ENCODE results near the gene SMYD3. TPM values are rescaled to one million over a fixed set of nuclear protein-coding genes. Genes with fewer than 3 reads are reported as not detected.
"Not testable (repeated sequence)": the region's sequence is repeated elsewhere in the genome, so short reads cannot be mapped to it uniquely, and the experiment has no call there.

Gene SMYD3
- total and polyA plus RNA-seq, 2 of the 4 experiments (the other 2 are of a cell fraction), result 26.5 to 37.6 TPM

DNA sequence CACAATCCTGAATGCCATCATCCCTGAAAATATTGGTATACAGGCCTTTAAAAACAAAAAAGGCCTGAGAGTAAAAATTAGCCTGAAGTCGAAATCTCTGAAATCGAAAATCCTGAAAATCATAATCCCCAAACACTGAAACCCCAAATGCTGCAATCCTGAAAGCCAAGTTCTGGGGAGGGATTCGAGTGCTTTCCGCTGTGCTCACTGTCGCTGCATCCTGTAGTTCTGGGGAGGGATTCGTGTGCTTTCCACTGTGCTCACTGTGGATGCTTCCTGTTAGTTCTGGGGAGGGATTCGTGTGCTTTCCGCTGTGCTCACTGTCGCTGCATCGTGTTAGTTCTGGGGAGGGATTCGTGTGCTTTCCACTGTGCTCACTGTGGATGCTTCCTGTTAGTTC, 435.5 kb downstream of the SMYD3 start:
- H2BK5ac ChIP-seq (ENCODE audit: low read depth, low read length, poor library complexity, severe bottlenecking); H3K14ac ChIP-seq (replicated peaks; ENCODE audit: low read depth, low read length); ATAC-seq (ENCODE audit: low read depth); H3K9me1 ChIP-seq (ENCODE audit: insufficient read depth, low read length); H4K91ac ChIP-seq (ENCODE audit: insufficient read depth, low read depth, low read length); H3K9me3 ChIP-seq (ENCODE audit: control insufficient read depth, insufficient read depth, low read length); H3K27me3 ChIP-seq (ENCODE audit: control insufficient read depth, insufficient read depth, low read length); H2AK9ac ChIP-seq (replicated peaks; ENCODE audit: low read depth, low read length, poor library complexity); H2BK20ac ChIP-seq (ENCODE audit: low read depth, low read length); H2BK15ac ChIP-seq (ENCODE audit: low read depth, low read length); BruUV-seq (replicated peaks); H3K23ac ChIP-seq (ENCODE audit: low read depth, low read length); POLR2A ChIA-PET (ENCODE audit: unreplicated experiment); H3K4me2 ChIP-seq (ENCODE audit: low read depth, low read length); H3K9ac ChIP-seq (ENCODE audit: low read depth, low read length); H3K4me3 ChIP-seq (ENCODE audit: insufficient read depth, low read depth, low read length); H2AK5ac ChIP-seq (ENCODE audit: low read depth, low read length); H3K27ac ChIP-seq (ENCODE audit: insufficient read depth, low read length); H3K36me3 ChIP-seq (ENCODE audit: control insufficient read depth, insufficient read depth, low read length); H3K79me1 ChIP-seq (ENCODE audit: low read depth in 1 of 2, low read length in 2 of 2); H3K4me1 ChIP-seq (ENCODE audit: control insufficient read depth, insufficient read depth, low read length); dilution Hi-C loops (cut with HindIII; ENCODE audit: low sequenced_read_pairs, unreplicated experiment); CTCF ChIA-PET; intact Hi-C loops (cut with micrococcal nuclease); H2BK120ac ChIP-seq (ENCODE audit: low read depth, low read length); H4K20me1 ChIP-seq (ENCODE audit: insufficient read depth, low read length); H3K56ac ChIP-seq (ENCODE audit: extremely low read depth, insufficient read depth, low read length); in situ Hi-C loops (cut with MboI; ENCODE audit: low sequenced_read_pairs); H3K18ac ChIP-seq (ENCODE audit: low read depth, low read length); H2AFZ ChIP-seq (replicated peaks; ENCODE audit: low read length, poor library complexity): not testable (repeated sequence)
- 62% methylated on average over 7 of the region's 11 CpGs; no CpG with 5 or more reads in 1 of the 2 experiments for WGBS, 2 experiments (ENCODE audit: extremely low coverage in 2 of 2, insufficient read length in 1 of 2)
- Histone ChIP-seq H3K4ac (ENCODE audit: low read depth, low read length) (0 out of 2 replicates have a peak overlapping the region, but pooled peaks have one; percentile 31), H4K8ac (ENCODE audit: low read depth in 2 of 2, low read length in 2 of 2) (peak overlapping the region; percentile 53 to 63; a peak in 2 of 4 replicates), H4K5ac (ENCODE audit: low read depth, low read length) (peak overlapping the region; percentile 74; the same call in 1 of the 2 replicates)
- peak; percentile 14 for DNase-seq
